ENCODE results near the gene USF3. TPM values are rescaled to one million over a fixed set of nuclear protein-coding genes. Genes with fewer than 3 reads are reported as not detected.

USF3 gene
- total and polyA plus RNA-seq, 2 of the 13 experiments (the other 11 are each of a cell fraction or from before 2014, with no cell fraction given): 6.3 to 15.2 TPM

GRCh38 chr3:113630956-113631542, 65.4 kb downstream of the USF3 start (continued):
- no peak for TF ChIP-seq HMG20B (CRISPR knock-in tag; conservative IDR thresholded peaks at IDR 0.05)

DNA sequence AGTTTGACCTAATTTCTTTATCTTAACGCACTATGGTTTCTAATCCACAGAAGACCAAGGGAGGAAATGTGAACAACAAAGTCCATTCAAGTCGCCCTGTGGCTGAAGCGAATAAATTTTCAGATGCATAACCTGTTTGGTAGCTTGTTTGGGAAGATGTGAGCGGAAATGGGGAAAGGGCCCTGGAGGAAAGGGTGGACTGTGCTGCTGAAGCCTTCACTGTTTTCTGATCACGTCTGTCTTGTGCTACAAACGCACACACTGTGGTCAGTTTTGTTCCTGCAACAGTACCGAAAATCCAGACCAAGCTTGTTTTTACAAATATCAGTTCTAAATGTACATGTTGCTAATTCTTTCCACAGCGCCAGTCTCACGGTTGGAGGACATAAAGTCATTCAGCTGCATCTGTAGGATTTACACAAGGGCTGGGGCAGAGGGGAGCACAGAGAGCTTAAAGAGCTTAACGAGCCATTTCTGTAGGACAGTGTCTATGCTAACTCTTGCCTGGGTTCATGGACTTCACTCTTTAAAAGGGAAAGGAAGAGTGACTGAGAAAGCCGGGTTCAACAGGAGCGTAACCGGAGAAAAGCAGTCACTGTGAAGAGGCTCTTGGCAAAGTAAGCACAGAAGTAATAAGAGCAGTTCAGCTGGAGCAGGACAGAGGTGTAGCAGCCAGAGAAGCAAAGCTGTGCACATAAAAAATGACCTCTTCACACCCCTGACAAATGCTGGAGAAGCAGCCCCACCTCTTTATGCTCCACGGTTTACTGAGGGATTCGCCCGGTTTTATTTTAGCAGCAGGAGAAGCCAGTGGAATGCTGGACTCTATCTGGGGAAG, 66.6 kb downstream of the USF3 start:
- no peaks in the 10 kb centered on the region for H3K9me3 ChIP-seq (ENCODE audit: low read length)
- in situ Hi-C loops (cut with HindIII; ENCODE audit: extremely low pct_ligation_motif_present, low pct_unique_long_range_greater_than_20kb) (loop anchor here (10.0 kb wide), 1 partner anchor 135 kb away; no protein-coding TSS in a partner anchor), intact Hi-C loops (cut with micrococcal nuclease; ENCODE audit: unreplicated experiment) (loop anchor here (2.0 to 10.0 kb wide), 4 partner anchors 33 to 495 kb away; partner anchors contain the start of gene USF3)
- 0 out of 5 replicates have a peak, but pooled peaks cover 0 to 9% of the 10 kb centered on the region in 2 experiments for H3K27me3 ChIP-seq (ENCODE audit: control insufficient read depth in 1 of 2, insufficient read depth in 2 of 2, low read length in 2 of 2)
- CTCF ChIA-PET (ENCODE audit: low intra/inter-chr PET ratio, low total read pairs): no interaction called here
- H2AFZ ChIP-seq (ENCODE audit: low read length): peak overlapping the region; percentile 93
- peak overlapping the region; percentile 31; the same call in 1 of the 2 replicates for H3K9ac ChIP-seq (ENCODE audit: insufficient read depth, low read depth, low read length)
- POLR2A ChIA-PET: interaction anchor here (1.3 to 2.4 kb wide), 2 partner anchors 33 to 66 kb away, joined by 4 to 11 read pairs; partner anchors contain the start of gene USF3
- H3K27ac ChIP-seq (ENCODE audit: extremely low read length, insufficient read depth, low read length): no peak overlapping the region
- no peaks in the 10 kb centered on the region for H4K20me1 ChIP-seq (ENCODE audit: insufficient read depth, low read length)
- FAIRE-seq (no peak), ATAC-seq (peak; percentile 60), DNase-seq (ENCODE audit: low spot score) (no peak)
- BruUV-seq (replicated peaks): no TSS peak
- H3K4me3 ChIP-seq (replicated peaks in 1 of 3; ENCODE audit: insufficient read depth in 1 of 3, low read depth in 2 of 3, low read length in 3 of 3): peak overlapping the region; percentile 35 to 55 (median 44)
- WGBS (ENCODE audit: low lambda C conversion rate): 24% methylated on average over 16 of the region's 16 CpGs
- peak overlapping the region; percentile 85 for H3K4me2 ChIP-seq (ENCODE audit: low read depth, low read length)
- H3K4me1 ChIP-seq (ENCODE audit: insufficient read depth, low read length): peaks cover 69% of the 10 kb centered on the region
- H3K79me2 ChIP-seq (ENCODE audit: insufficient read depth, low read length): no peaks in the 10 kb centered on the region
- no peaks in the 10 kb centered on the region for H3K36me3 ChIP-seq (replicated peaks in 1 of 2; ENCODE audit: control insufficient read depth in 1 of 2, insufficient read depth in 2 of 2, low read length in 2 of 2)
- no peak for TF ChIP-seq ZBTB2 (CRISPR knock-in tag; IDR thresholded peaks at IDR 0.05; ENCODE audit: low read depth)
- TF ChIP-seq EEA1 (CRISPR knock-in tag; IDR thresholded peaks at IDR 0.05; ENCODE audit: borderline replicate concordance): no peak
- TF ChIP-seq ZNF563 (CRISPR knock-in tag; IDR thresholded peaks at IDR 0.05): no peak
- TF ChIP-seq SRF (IDR thresholded peaks at IDR 0.05; ENCODE audit: low read depth, low read length): no peak
- no peak for TF ChIP-seq TP53 (CRISPR knock-in tag; conservative IDR thresholded peaks at IDR 0.05)
- TF ChIP-seq THAP11 (CRISPR knock-in tag; IDR thresholded peaks at IDR 0.05): no peak
- no peak for TF ChIP-seq DNMT1 (CRISPR knock-in tag; IDR thresholded peaks at IDR 0.05)
- no peak for TF ChIP-seq RNF219 (CRISPR knock-in tag; IDR thresholded peaks at IDR 0.05)
- TF ChIP-seq CREB1 (IDR thresholded peaks at IDR 0.05): no peak
- TF ChIP-seq CREB1 (CRISPR knock-in tag; IDR thresholded peaks at IDR 0.05): no peak
